Lung (tissue), 12 donors: ENCODE data around the gene BRF1. TPM values are rescaled to one million over a fixed set of nuclear protein-coding genes. Genes with fewer than 3 reads are reported as not detected.

Experiments used
- ATAC-seq: fragments of 200-7000 bp; cut with Tn5 transposase; one replicate; pipeline ENCODE4 v1.9.1; 2020; ENCODE audit warnings: moderate number of reproducible peaks; ENCODE audit not compliant: insufficient read depth, low FRiP score
- DNase-seq, 3 donors: peaks; one replicate each; pipeline ENCODE4 v3.0.0-alpha.2; 2013 to 2017
- H3K27ac ChIP-seq, 2 donors: one replicate each; pipeline ENCODE4 v1.5.1; 2013; ENCODE audit warnings: mild to moderate bottlenecking in 2 of 2, moderate library complexity in 2 of 2, control low read depth in 1 of 2, inconsistent platforms in 1 of 2, low read depth in 1 of 2, low read length in 1 of 2
- H3K27me3 ChIP-seq, 3 donors: one replicate each; pipeline ENCODE4 v1.5.1; 2013; ENCODE audit warnings: low read length in 2 of 3; ENCODE audit not compliant: control insufficient read depth in 3 of 3, insufficient read depth in 3 of 3
- H3K36me3 ChIP-seq, 4 donors: one replicate each; pipeline ENCODE4 v1.5.1; 2013; ENCODE audit warnings: low read length in 4 of 4, mild to moderate bottlenecking in 1 of 4, moderate library complexity in 1 of 4; ENCODE audit not compliant: control insufficient read depth in 4 of 4, insufficient read depth in 4 of 4
- H3K4me1 ChIP-seq, 5 donors: one replicate each; pipeline ENCODE4 v1.5.1; 2013; ENCODE audit warnings: low read length in 5 of 5, mild to moderate bottlenecking in 2 of 5, moderate library complexity in 1 of 5; ENCODE audit not compliant: control insufficient read depth in 5 of 5, insufficient read depth in 5 of 5
- H3K4me3 ChIP-seq: one replicate; pipeline ENCODE4 v1.5.1; 2013; ENCODE audit warnings: mild to moderate bottlenecking, control low read depth, moderate library complexity
- H3K9ac ChIP-seq, 2 donors: one replicate each; pipeline ENCODE4 v1.5.1; 2013; ENCODE audit warnings: low read length in 2 of 2, control low read depth in 1 of 2; ENCODE audit not compliant: insufficient read depth in 1 of 2
- H3K9me3 ChIP-seq, 4 donors: one replicate each; pipeline ENCODE4 v1.5.1; 2013; ENCODE audit warnings: low read length in 3 of 4, mild to moderate bottlenecking in 1 of 4, moderate library complexity in 1 of 4; ENCODE audit not compliant: control insufficient read depth in 4 of 4, insufficient read depth in 3 of 4
- CTCF ChIP-seq: IDR thresholded peaks from 2 replicates; pipeline ENCODE4 v1.5.1; 2012; ENCODE audit warnings: mild to moderate bottlenecking; ENCODE audit errors: control extremely low read depth, extremely low read depth
- WGBS, 2 donors: extraction: QIAGEN DNeasy Blood & Tissue Kit; methylation state at CpG; one replicate each; pipeline ENCODE4 v1.1.7; 2013; 5-methylcytosine and 5-hydroxymethylcytosine counted together
- polyA plus RNA-seq, 2 donors: library from polyadenylated mRNA; stranded (reverse); fragments of 200-250 nt; gene quantifications; one replicate each; pipeline ENCODE4 v1.2.1, GENCODE V29; 2013
- total RNA-seq, 2 donors: library from RNA; depleted of rRNA in 1 of 2; stranded (reverse); fragments of >200 nt in 1 of 2; gene quantifications; one replicate each; pipeline ENCODE4 v1.2.1, GENCODE V29; 2014 to 2021
- donor health status: control.
- donor health status: control.
- donor health status: Bipolar disorder and iron deficiency.
- donor health status: healthy.
- donor health status: DM: yes; HTN: yes; CAD: no.

The BRF1 gene
- total and polyA plus RNA-seq, 4 donors, result 14.2 to 55.3 (median 37.2) TPM

GRCh38 chr14:105215602-105216001 is 85.2 kb downstream of the BRF1 start:
- Histone ChIP-seq H3K9me3 (peaks cover 0 to 7% (median 0%) of the 10 kb centered on the region in 4 donors), H3K4me3 (no peak overlapping the region), H3K9ac (no peak overlapping the region), H3K27ac (no peak overlapping the region), H3K4me1 (peaks cover 0 to 6% (median 0%) of the 10 kb centered on the region in 5 donors), H3K36me3 (peaks cover 0 to 48% (median 19%) of the 10 kb centered on the region in 4 donors), H3K27me3 (no peaks in the 10 kb centered on the region)
- no peak for TF ChIP-seq CTCF
- DNase-seq (no peak), ATAC-seq (no peak)
- 78 to 96% methylated on average over 3 of the region's 3 CpGs for WGBS, 2 donors

GRCh38 chr14:105214324-105214915 is 86.4 kb downstream of the BRF1 start:
- no peak for DNase-seq
- WGBS, 2 donors, result 92% methylated on average over 14 of the region's 14 CpGs
- no peak for ATAC-seq
- TF ChIP-seq CTCF, result no peak
- no peak overlapping the region for H3K4me3 ChIP-seq
- peaks cover 0 to 47% (median 15%) of the 10 kb centered on the region in 4 donors for H3K36me3 ChIP-seq
- no peak overlapping the region for H3K27ac ChIP-seq
- H3K9ac ChIP-seq, result no peak overlapping the region
- H3K9me3 ChIP-seq, result peaks cover 0 to 7% (median 0%) of the 10 kb centered on the region in 4 donors
- peaks cover 0 to 3% (median 0%) of the 10 kb centered on the region in 5 donors for H3K4me1 ChIP-seq
- H3K27me3 ChIP-seq, result no peaks in the 10 kb centered on the region

- H3K4me1 ChIP-seq, result peaks cover 0 to 3% (median 0%) of the 10 kb centered on the region in 5 donors
- H3K27ac ChIP-seq, result no peak overlapping the region
- H3K27me3 ChIP-seq, result no peaks in the 10 kb centered on the region
- peaks cover 0 to 7% (median 0%) of the 10 kb centered on the region in 4 donors for H3K9me3 ChIP-seq
- ATAC-seq, result no peak
- 92 to 94% methylated on average over 10 of the region's 10 CpGs for WGBS, 2 donors
- DNase-seq, result no peak
- H3K36me3 ChIP-seq, result peaks cover 0 to 42% (median 12%) of the 10 kb centered on the region in 4 donors
- TF ChIP-seq CTCF, result no peak
- no peak overlapping the region for H3K9ac ChIP-seq
- H3K4me3 ChIP-seq, result no peak overlapping the region
Observed at GRCh38 chr14:105213361-105213760, 87.4 kb downstream of the BRF1 start.
